HepG2 (cell line): ENCODE data around the gene MIER1. TPM values are rescaled to one million over a fixed set of nuclear protein-coding genes. Genes with fewer than 3 reads are reported as not detected.

Source experiments
- ATAC-seq: fragments of 200-7000 bp; cut with Tn5 transposase; 3 replicates; pipeline ENCODE4 v1.9.1; 2020; ENCODE audit warnings: mild to moderate bottlenecking, moderate library complexity
- BruUV-seq: library from RNA; stranded (reverse); fragments of 400-500 nt; replicated peaks from 2 replicates; lab custom pipeline; 2021; lab: Mats Ljungman, UMichigan
- CTCF ChIA-PET: fragments of 300-600 bp; formaldehyde crosslinking; extraction: SDS; loops from one replicate; lab custom pipeline; 2021; ENCODE audit warnings: low total read pairs, inconsistent platforms, low intra/inter-chr PET ratio; lab: Yijun Ruan, JAX
- POLR2A ChIA-PET: fragments of 350-600 bp; sonication (Branson Sonifier 250); formaldehyde crosslinking; loops from one replicate; lab custom pipeline; 2020; ENCODE audit warnings: antibody characterized with exemption, inconsistent platforms; lab: Yijun Ruan, JAX
- DNase-seq: peaks from one replicate; pipeline ENCODE4 v3.0.0-alpha.2; 2015; ENCODE audit warnings: low spot score
- FAIRE-seq: peaks from 3 replicates; lab custom pipeline; 2011; peaks lifted over from hg19 to GRCh38; lab: Jason Lieb, UNC
- H2AFZ ChIP-seq: one replicate; pipeline ENCODE4 v1.6.1; 2011; ENCODE audit warnings: low read length, inconsistent platforms
- H3K27ac ChIP-seq: fragments of 300-600 bp; 3 replicates; pipeline ENCODE4 v1.8.0; 2011; ENCODE audit warnings: mixed run types, mild to moderate bottlenecking, mixed read lengths, low read length, inconsistent platforms; ENCODE audit not compliant: insufficient read depth; ENCODE audit errors: extremely low read length
- H3K27me3 ChIP-seq, 2 experiments: fragments of 200-600 bp in 1 of 2; 2 replicates in 1 of 2; 3 replicates in 1 of 2; pipeline versions ENCODE4 v1.6.0 to v1.8.0; 2011; ENCODE audit warnings: low read length in 2 of 2, mild to moderate bottlenecking in 2 of 2, moderate library complexity in 2 of 2, inconsistent platforms in 1 of 2; ENCODE audit not compliant: insufficient read depth in 2 of 2, control insufficient read depth in 1 of 2
- H3K36me3 ChIP-seq, 2 experiments: fragments of 200-600 bp in 1 of 2; replicated peaks in 1 of 2; 2 replicates in 1 of 2; 3 replicates in 1 of 2; pipeline versions ENCODE4 v1.5.1 to v1.8.0; 2011; ENCODE audit warnings: low read length in 2 of 2, inconsistent platforms in 1 of 2; ENCODE audit not compliant: insufficient read depth in 2 of 2, control insufficient read depth in 1 of 2
- H3K4me1 ChIP-seq: 2 replicates; pipeline ENCODE4 v1.5.1; 2012; ENCODE audit warnings: low read length, inconsistent platforms; ENCODE audit not compliant: insufficient read depth
- H3K4me2 ChIP-seq: 2 replicates; pipeline ENCODE4 v1.6.0; 2011; ENCODE audit warnings: low read depth, low read length, inconsistent platforms
- H3K4me3 ChIP-seq, 3 experiments: fragments of 200-600 bp in 1 of 3; sonication (generic), shearing (Covaris generic) in 1 of 3; replicated peaks in 1 of 3; 2 replicates each; pipeline ENCODE4 v1.5.1; 2011 to 2016; ENCODE audit warnings: low read length in 3 of 3, inconsistent platforms in 2 of 3, low read depth in 2 of 3, mild to moderate bottlenecking in 2 of 3, control low read depth in 1 of 3, mixed read lengths in 1 of 3; ENCODE audit not compliant: insufficient read depth in 1 of 3
- H3K79me2 ChIP-seq: one replicate; pipeline ENCODE4 v1.6.1; 2011; ENCODE audit warnings: low read length, inconsistent platforms; ENCODE audit not compliant: insufficient read depth
- H3K9ac ChIP-seq: 2 replicates; pipeline ENCODE4 v1.6.0; 2011; ENCODE audit warnings: mild to moderate bottlenecking, low read depth, low read length, inconsistent platforms; ENCODE audit not compliant: insufficient read depth
- H3K9me3 ChIP-seq: 2 replicates; pipeline ENCODE4 v1.5.1; 2012; ENCODE audit warnings: mild to moderate bottlenecking, low read length
- H4K20me1 ChIP-seq: 2 replicates; pipeline ENCODE4 v1.6.0; 2011; ENCODE audit warnings: inconsistent platforms, mild to moderate bottlenecking, low read length, moderate library complexity; ENCODE audit not compliant: insufficient read depth
- AGO1 ChIP-seq: fragments of 200-400 bp; formaldehyde crosslinking; IDR thresholded peaks from 2 replicates; pipeline ENCODE4 v1.6.1; 2017; ENCODE audit warnings: mild to moderate bottlenecking, low read depth, low read length, moderate library complexity; ENCODE audit not compliant: poor library complexity, severe bottlenecking
- GMEB1 ChIP-seq: sonication (generic); formaldehyde crosslinking; IDR thresholded peaks from 2 replicates; pipeline ENCODE4 v1.5.1; 2020; ENCODE audit warnings: missing genetic modification reagents, mild to moderate bottlenecking, borderline replicate concordance
- MZF1 ChIP-seq: sonication (generic); formaldehyde crosslinking; IDR thresholded peaks from 2 replicates; pipeline ENCODE4 v1.8.1; 2023; ENCODE audit warnings: mild to moderate bottlenecking, missing genetic modification reagents, borderline replicate concordance
- PTBP1 ChIP-seq: fragments of 200-400 bp; formaldehyde crosslinking; IDR thresholded peaks from 2 replicates; pipeline ENCODE4 v1.6.1; 2018; ENCODE audit warnings: low read length, low read depth; ENCODE audit not compliant: poor library complexity, severe bottlenecking
- RXRA ChIP-seq: sonication (generic); formaldehyde crosslinking; IDR thresholded peaks from 2 replicates; pipeline ENCODE4 v1.5.1; 2020; ENCODE audit warnings: missing genetic modification reagents
- SAFB2 ChIP-seq: sonication (generic); formaldehyde crosslinking; IDR thresholded peaks from 2 replicates; pipeline ENCODE4 v1.5.1; 2020; ENCODE audit warnings: missing genetic modification reagents, low read depth, mild to moderate bottlenecking, borderline replicate concordance
- SALL2 ChIP-seq: sonication (generic); formaldehyde crosslinking; IDR thresholded peaks from 2 replicates; pipeline ENCODE4 v1.8.1; 2023; ENCODE audit warnings: mild to moderate bottlenecking, missing genetic modification reagents, inconsistent platforms
- U2AF1 ChIP-seq: fragments of 200-400 bp; formaldehyde crosslinking; optimal IDR thresholded peaks from 2 replicates; pipeline ENCODE3; 2017; ENCODE audit warnings: mild to moderate bottlenecking, low read depth, low read length
- ZBTB14 ChIP-seq: sonication (generic); formaldehyde crosslinking; IDR thresholded peaks from 2 replicates; pipeline ENCODE4 v1.4.0; 2020; ENCODE audit warnings: missing genetic modification reagents
- ZBTB33 ChIP-seq: sonication (generic); formaldehyde crosslinking; IDR thresholded peaks from 2 replicates; pipeline ENCODE4 v1.4.0; 2020; ENCODE audit warnings: missing genetic modification reagents
- ZNF12 ChIP-seq: sonication (generic); formaldehyde crosslinking; IDR thresholded peaks from 2 replicates; pipeline ENCODE4 v1.5.0; 2020; ENCODE audit warnings: missing genetic modification reagents
- ZNF333 ChIP-seq: sonication (generic); formaldehyde crosslinking; IDR thresholded peaks from 2 replicates; pipeline ENCODE4 v1.4.0; 2020; ENCODE audit warnings: mild to moderate bottlenecking, missing genetic modification reagents, borderline replicate concordance
- ZNF547 ChIP-seq: sonication (generic); formaldehyde crosslinking; IDR thresholded peaks from 2 replicates; pipeline ENCODE4 v1.5.1; 2020; ENCODE audit warnings: mild to moderate bottlenecking, missing genetic modification reagents
- ZNF639 ChIP-seq: conservative IDR thresholded peaks from 2 replicates; pipeline ENCODE4 v1.6.1; 2018; ENCODE audit warnings: missing genetic modification reagents
- ZNF850 ChIP-seq: sonication (generic); formaldehyde crosslinking; conservative IDR thresholded peaks from 2 replicates; pipeline ENCODE4 v1.9.0; 2021; ENCODE audit warnings: mild to moderate bottlenecking, missing genetic modification reagents
- ZSCAN30 ChIP-seq: sonication (generic); formaldehyde crosslinking; IDR thresholded peaks from 2 replicates; pipeline ENCODE4 v1.5.0; 2020; ENCODE audit warnings: mild to moderate bottlenecking, missing genetic modification reagents
- WGBS: methylation state at CpG from one replicate; pipeline ENCODE4 v1.1.6; 2017; ENCODE audit warnings: low lambda C conversion rate; 5-methylcytosine and 5-hydroxymethylcytosine counted together
- in situ Hi-C: cut with HindIII; loops from 2 replicates; pipeline ENCODE4 v1.10.0; 2017; ENCODE audit warnings: low pct_unique_long_range_greater_than_20kb; ENCODE audit not compliant: extremely low pct_ligation_motif_present
- intact Hi-C: fragments of 100-400 bp; cut with micrococcal nuclease; formaldehyde crosslinking; loops from one replicate; pipeline ENCODE4 v1.10.0; 2022; ENCODE audit not compliant: unreplicated experiment
- polyA plus RNA-seq, 8 experiments: library from polyadenylated mRNA; depleted of rRNA in 3 of 8; stranded (reverse) in 7 of 8; unstranded in 1 of 8; fragments of >200 nt; fragmentation: Illumina TruSeq in 4 of 8; extraction: Trizol in 4 of 8; gene quantifications; 2 replicates each; pipeline versions ENCODE4 v1.2.1 to v1.2.3, GENCODE V29; 2011 to 2016; ENCODE audit warnings: low read depth in 4 of 8, missing spikeins in 1 of 8, mixed read lengths in 1 of 8; ENCODE audit not compliant: insufficient read depth in 1 of 8
- total RNA-seq, 5 experiments: library from RNA; depleted of rRNA; stranded (reverse); fragments of >200 nt; fragmentation: Illumina TruSeq; extraction: Trizol; gene quantifications; 2 replicates each; pipeline ENCODE4 v1.2.3, GENCODE V29; 2016; ENCODE audit warnings: low read depth in 1 of 5

Gene MIER1
- total and polyA plus RNA-seq, 2 of the 13 experiments (the other 11 are each of a cell fraction or from before 2014, with no cell fraction given), result 7.0 to 30.4 TPM

GRCh38 chr1:66929999-66930822 is 5.4 kb downstream of the MIER1 start:
- ChIA-PET CTCF (no interaction called here), POLR2A (interaction anchor here (0.6 to 3.1 kb wide), 6 partner anchors 11 to 500 kb away, joined by 3 to 14 read pairs (median 4); partner anchors contain the start of genes SERBP1 and SLC35D1)
- no peak overlapping the region for H2AFZ ChIP-seq
- H3K9ac ChIP-seq, result peak overlapping the region; percentile 90
- no peaks in the 10 kb centered on the region for H3K36me3 ChIP-seq
- whole genome bisulfite sequencing, result 1% methylated on average over 14 of the region's 83 CpGs
- H3K4me2 ChIP-seq, result peak overlapping the region; percentile 97
- no peaks in the 10 kb centered on the region for H3K9me3 ChIP-seq
- peak overlapping the region; percentile 93 to 98 (median 94) for H3K4me3 ChIP-seq
- H4K20me1 ChIP-seq, result 0 out of 2 replicates have a peak, but pooled peaks cover 5% of the 10 kb centered on the region
- BruUV-seq, result no TSS peak
- peak overlapping the region; percentile 94 for H3K27ac ChIP-seq
- peak; percentile 84 for ATAC-seq
- peaks cover 56% of the 10 kb centered on the region for H3K4me1 ChIP-seq
- no peaks in the 10 kb centered on the region; a peak in 1 of 5 replicates for H3K27me3 ChIP-seq
- no peak for FAIRE-seq
- in situ Hi-C loops (loop anchor here (5.0 to 25.0 kb wide), 2 partner anchors 122 to 482 kb away; partner anchors contain the start of gene SLC35D1), intact Hi-C loops (loop anchor here (2.0 to 10.0 kb wide), 4 partner anchors 15 to 215 kb away; no protein-coding TSS in a partner anchor)
- H3K79me2 ChIP-seq, result peaks cover 63% of the 10 kb centered on the region
- DNase-seq, result peak; percentile 86
- TF ChIP-seq GMEB1 (CRISPR knock-in tag) (peak; percentile 73), ZNF12 (CRISPR knock-in tag) (no peak), MZF1 (CRISPR knock-in tag) (no peak), U2AF1 (no peak), SALL2 (CRISPR knock-in tag) (no peak), PTBP1 (peak; percentile 18), ZNF639 (CRISPR knock-in tag) (peak; percentile 61; the same call in 1 of the 2 replicates), ZNF547 (no peak), AGO1 (no peak), ZSCAN30 (CRISPR knock-in tag) (no peak), ZNF850 (CRISPR knock-in tag) (no peak), ZBTB33 (CRISPR knock-in tag) (no peak), ZBTB14 (CRISPR knock-in tag) (peak; percentile 99), RXRA (CRISPR knock-in tag) (peak; percentile 19; the same call in 1 of the 2 replicates), ZNF333 (no peak; the same call in 1 of the 2 replicates), SAFB2 (no peak)
